Measurements from ENCODE around the gene NSUN6. TPM values are rescaled to one million over a fixed set of nuclear protein-coding genes. Genes with fewer than 3 reads are reported as not detected.
"Not testable (repeated sequence)": the region's sequence is repeated elsewhere in the genome, so short reads cannot be mapped to it uniquely, and the experiment has no call there.

The NSUN6 gene
- polyA plus RNA-seq, 1 donor (not counting 4 experiments of a cell fraction or from before 2014, with no cell fraction given) = 9.8 TPM

GRCh38 chr10:18635995-18636394 is 15.4 kb downstream of the NSUN6 start:
- Histone ChIP-seq H3K9ac (ENCODE audit: control insufficient read depth, extremely low read depth, insufficient read depth, low read length) (no peak overlapping the region), H4K20me1 (ENCODE audit: control insufficient read depth, extremely low read depth, insufficient read depth, low read length) (no peaks in the 10 kb centered on the region), H3K9me1 (ENCODE audit: control insufficient read depth, extremely low read depth, insufficient read depth, low read length) (no peaks in the 10 kb centered on the region), H2AFZ (ENCODE audit: control insufficient read depth, low read length) (no peak overlapping the region), H3K27me3 (ENCODE audit: control insufficient read depth, extremely low read depth, insufficient read depth, low read length) (no peaks in the 10 kb centered on the region), H3K4me3 (ENCODE audit: control insufficient read depth in 2 of 3, extremely low read depth in 1 of 3, insufficient read depth in 2 of 3, low read depth in 1 of 3, low read length in 3 of 3) (no peak overlapping the region), H3K79me2 (ENCODE audit: control insufficient read depth, insufficient read depth, low read length) (no peaks in the 10 kb centered on the region), H3K4me2 (ENCODE audit: control insufficient read depth, extremely low read depth, insufficient read depth, low read depth, low read length) (no peak overlapping the region), H3K4me1 (ENCODE audit: control insufficient read depth, extremely low read depth, insufficient read depth, low read length) (no peaks in the 10 kb centered on the region), H3K9me3 (ENCODE audit: control insufficient read depth, low read depth, low read length) (no peaks in the 10 kb centered on the region), H3K27ac (ENCODE audit: control insufficient read depth, insufficient read depth, low read length) (no peak overlapping the region), H3K36me3 (ENCODE audit: control insufficient read depth in 2 of 2, extremely low read depth in 1 of 2, insufficient read depth in 2 of 2, low read length in 2 of 2) (no peaks in the 10 kb centered on the region)
- dilution Hi-C loops (cut with MboI; ENCODE audit: extremely low pct_ligation_motif_present, low sequenced_read_pairs) = no loop called here
- DNase-seq (ENCODE audit: low read depth, low spot score) = no peak
- no peak for FAIRE-seq
- TF ChIP-seq CTCF (optimal IDR thresholded peaks at IDR 0.05 in 1 of 3, IDR thresholded peaks at IDR 0.05 in 1 of 3, conservative IDR thresholded peaks at IDR 0.05 in 1 of 3; ENCODE audit: extremely low read depth in 1 of 3, insufficient read depth in 2 of 3, low read length in 3 of 3) = no peak
- no peak for TF ChIP-seq EZH2 (IDR thresholded peaks at IDR 0.05; ENCODE audit: low read length)

- dilution Hi-C loops (cut with MboI; ENCODE audit: extremely low pct_ligation_motif_present, low sequenced_read_pairs); H3K36me3 ChIP-seq (ENCODE audit: control insufficient read depth in 2 of 2, extremely low read depth in 1 of 2, insufficient read depth in 2 of 2, low read length in 2 of 2); H3K79me2 ChIP-seq (ENCODE audit: control insufficient read depth, insufficient read depth, low read length); H3K27me3 ChIP-seq (ENCODE audit: control insufficient read depth, extremely low read depth, insufficient read depth, low read length); H3K9me1 ChIP-seq (ENCODE audit: control insufficient read depth, extremely low read depth, insufficient read depth, low read length); H3K4me1 ChIP-seq (ENCODE audit: control insufficient read depth, extremely low read depth, insufficient read depth, low read length); H3K4me2 ChIP-seq (ENCODE audit: control insufficient read depth, extremely low read depth, insufficient read depth, low read depth, low read length); H2AFZ ChIP-seq (ENCODE audit: control insufficient read depth, low read length); H3K9ac ChIP-seq (ENCODE audit: control insufficient read depth, extremely low read depth, insufficient read depth, low read length); DNase-seq (ENCODE audit: low read depth, low spot score); H4K20me1 ChIP-seq (ENCODE audit: control insufficient read depth, extremely low read depth, insufficient read depth, low read length); H3K9me3 ChIP-seq (ENCODE audit: control insufficient read depth, low read depth, low read length); FAIRE-seq; H3K4me3 ChIP-seq (ENCODE audit: control insufficient read depth in 2 of 3, extremely low read depth in 1 of 3, insufficient read depth in 2 of 3, low read depth in 1 of 3, low read length in 3 of 3); H3K27ac ChIP-seq (ENCODE audit: control insufficient read depth, insufficient read depth, low read length): not testable (repeated sequence)
Measured at GRCh38 chr10:18632500-18632899, 18.9 kb downstream of the NSUN6 start.

GRCh38 chr10:18627452-18628018 is 23.9 kb downstream of the NSUN6 start:
- FAIRE-seq; H3K9me3 ChIP-seq (ENCODE audit: control insufficient read depth, low read depth, low read length); H3K9me1 ChIP-seq (ENCODE audit: control insufficient read depth, extremely low read depth, insufficient read depth, low read length); H4K20me1 ChIP-seq (ENCODE audit: control insufficient read depth, extremely low read depth, insufficient read depth, low read length); H3K27me3 ChIP-seq (ENCODE audit: control insufficient read depth, extremely low read depth, insufficient read depth, low read length); H3K36me3 ChIP-seq (ENCODE audit: control insufficient read depth in 2 of 2, extremely low read depth in 1 of 2, insufficient read depth in 2 of 2, low read length in 2 of 2); dilution Hi-C loops (cut with MboI; ENCODE audit: extremely low pct_ligation_motif_present, low sequenced_read_pairs); H3K4me1 ChIP-seq (ENCODE audit: control insufficient read depth, extremely low read depth, insufficient read depth, low read length); H3K79me2 ChIP-seq (ENCODE audit: control insufficient read depth, insufficient read depth, low read length): not testable (repeated sequence)
- H3K4me2 ChIP-seq (ENCODE audit: control insufficient read depth, extremely low read depth, insufficient read depth, low read depth, low read length) = peak overlapping the region; percentile 64
- H3K4me3 ChIP-seq (ENCODE audit: control insufficient read depth in 2 of 3, extremely low read depth in 1 of 3, insufficient read depth in 2 of 3, low read depth in 1 of 3, low read length in 3 of 3) = peak overlapping the region; percentile 28 to 63 (median 52)
- peak overlapping the region; percentile 79 for H2AFZ ChIP-seq (ENCODE audit: control insufficient read depth, low read length)
- H3K27ac ChIP-seq (ENCODE audit: control insufficient read depth, insufficient read depth, low read length) = peak overlapping the region; percentile 80
- peak overlapping the region; percentile 76 for H3K9ac ChIP-seq (ENCODE audit: control insufficient read depth, extremely low read depth, insufficient read depth, low read length)
- DNase-seq (ENCODE audit: low read depth, low spot score) = peak; percentile 36
